ENCODE results near the gene MMAB.

Gene MMAB

DNA sequence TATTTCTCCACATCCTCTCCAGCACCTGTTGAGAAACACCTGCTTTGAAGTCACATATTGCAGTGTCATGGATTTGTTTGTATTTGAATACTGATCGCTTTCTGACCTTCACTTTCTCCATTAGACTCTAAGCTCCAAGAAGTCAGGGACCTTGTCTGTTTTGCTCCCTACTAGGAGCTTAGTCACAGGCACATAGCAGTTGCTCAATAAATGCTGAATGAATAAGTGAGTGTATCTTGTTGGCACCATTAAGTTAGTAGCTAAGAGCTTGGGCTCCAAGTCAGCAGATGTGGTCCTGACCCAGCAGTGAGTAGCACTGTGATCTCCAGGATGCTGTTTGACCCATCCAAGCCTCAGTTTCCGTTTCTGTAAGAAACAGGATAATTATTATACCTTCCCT, 10.4 kb upstream of the MMAB start:
- DNase-seq (ENCODE audit: low read depth) = no peak

DNA sequence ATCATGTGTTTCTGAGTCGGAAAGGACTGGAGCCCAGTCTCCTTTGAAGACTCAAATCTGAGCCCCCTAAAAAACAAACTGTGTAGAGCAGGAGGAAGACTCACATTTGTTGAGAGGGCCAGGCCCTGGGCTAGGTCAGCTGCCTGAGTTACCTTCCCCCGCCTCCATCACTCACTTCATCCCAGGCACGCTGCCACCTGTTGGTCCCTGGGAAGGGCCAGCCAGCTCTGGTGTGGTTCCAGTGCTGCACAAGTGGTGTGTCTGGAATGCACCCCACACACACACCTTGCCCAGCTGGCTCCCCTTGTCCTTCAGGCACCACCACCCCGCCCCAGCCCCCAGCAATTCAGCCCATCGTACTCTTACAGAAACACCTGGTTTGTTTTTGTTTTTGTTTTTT, 9.3 kb upstream of the MMAB start:
- DNase-seq (ENCODE audit: low read depth) = no peak

DNA sequence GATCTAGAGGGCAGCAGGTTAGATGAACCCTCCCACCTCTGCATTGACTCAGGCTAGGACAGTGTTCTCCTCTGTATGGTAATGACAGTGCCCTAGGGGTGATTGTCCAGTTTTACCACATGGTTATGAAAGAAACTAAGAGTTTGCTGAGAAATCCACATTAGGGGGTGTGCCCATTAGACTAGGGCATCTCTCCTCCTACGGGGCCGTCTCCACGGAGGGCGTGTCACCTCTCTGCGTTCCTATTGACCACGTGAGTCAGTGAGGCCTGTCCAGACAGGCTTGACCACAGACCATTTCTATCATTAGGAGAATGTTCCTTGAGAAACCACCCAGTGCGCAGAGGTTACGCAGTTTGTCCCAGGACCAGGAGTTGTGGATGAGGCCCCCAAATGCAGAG, 8.6 kb upstream of the MMAB start:
- DNase-seq (ENCODE audit: low read depth) = peak; percentile 55

DNA sequence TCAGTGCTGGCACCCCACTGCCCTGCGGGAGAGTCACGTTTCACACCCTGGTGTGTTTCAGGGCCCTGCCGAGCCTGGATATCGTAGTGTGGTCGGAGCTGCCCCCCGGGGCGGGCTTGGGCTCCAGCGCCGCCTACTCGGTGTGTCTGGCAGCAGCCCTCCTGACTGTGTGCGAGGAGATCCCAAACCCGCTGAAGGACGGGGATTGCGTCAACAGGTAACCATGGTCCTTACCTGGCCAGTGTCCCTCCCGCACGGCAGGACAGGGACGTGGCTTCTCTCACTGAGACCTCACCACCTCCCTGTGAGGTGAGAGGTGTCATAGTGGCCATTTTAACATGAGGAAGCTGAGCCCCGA, 8.0 kb upstream of the MMAB start:
- no peak for DNase-seq (ENCODE audit: low read depth)

DNA sequence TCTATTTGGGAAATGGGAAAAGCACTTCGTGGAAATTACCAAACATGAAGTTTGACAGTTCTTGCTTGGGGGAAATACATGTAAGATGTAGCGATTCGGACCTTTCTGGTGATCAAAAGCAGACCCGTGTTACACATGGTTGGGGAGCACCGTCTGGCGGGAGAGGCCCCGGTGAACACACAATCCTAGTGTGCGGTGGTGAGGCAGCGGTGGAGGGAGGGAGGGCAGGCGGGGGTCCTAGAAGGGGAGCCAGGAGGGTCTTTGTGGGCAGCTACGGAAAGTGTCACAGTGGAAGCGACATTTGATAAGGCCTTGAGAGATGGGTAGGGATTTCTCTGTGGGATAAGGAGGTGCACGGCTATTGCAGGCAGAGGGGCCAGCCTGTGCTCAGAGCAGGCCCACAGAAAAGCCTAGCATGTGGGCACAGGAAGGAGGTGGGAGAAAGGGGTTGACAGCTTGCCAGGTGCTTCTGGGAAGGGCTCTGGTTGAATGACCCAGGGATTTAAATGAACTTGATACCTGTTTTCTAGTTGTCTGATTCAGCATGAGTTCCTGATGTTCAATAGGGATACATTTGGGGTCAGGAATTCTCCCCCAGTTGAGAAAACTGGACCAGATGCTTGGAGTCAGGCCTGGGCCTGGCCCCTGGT, 7.5 kb upstream of the MMAB start:
- DNase-seq (ENCODE audit: low read depth) = no peak

DNA sequence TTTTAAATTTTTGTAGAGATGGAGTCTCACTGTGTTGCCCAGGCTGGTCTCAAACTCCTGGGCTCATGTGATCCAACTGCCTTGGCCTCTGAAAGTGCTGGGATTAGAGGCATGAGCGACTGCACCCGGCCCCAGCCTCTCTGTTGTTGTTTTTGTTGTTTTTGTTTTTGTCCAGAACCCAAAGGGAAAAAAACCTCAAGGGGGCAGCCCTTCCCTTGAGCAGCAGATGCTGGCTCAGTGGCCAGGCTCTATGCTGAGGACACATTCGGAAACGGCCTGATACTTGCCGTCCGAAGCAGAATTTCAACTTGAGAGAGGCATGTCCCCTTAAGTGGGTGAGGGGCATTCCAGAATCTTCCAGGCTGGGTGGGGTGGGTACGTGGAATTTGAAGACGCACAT, 7.0 kb upstream of the MMAB start:
- no peak for DNase-seq (ENCODE audit: low read depth)

DNA sequence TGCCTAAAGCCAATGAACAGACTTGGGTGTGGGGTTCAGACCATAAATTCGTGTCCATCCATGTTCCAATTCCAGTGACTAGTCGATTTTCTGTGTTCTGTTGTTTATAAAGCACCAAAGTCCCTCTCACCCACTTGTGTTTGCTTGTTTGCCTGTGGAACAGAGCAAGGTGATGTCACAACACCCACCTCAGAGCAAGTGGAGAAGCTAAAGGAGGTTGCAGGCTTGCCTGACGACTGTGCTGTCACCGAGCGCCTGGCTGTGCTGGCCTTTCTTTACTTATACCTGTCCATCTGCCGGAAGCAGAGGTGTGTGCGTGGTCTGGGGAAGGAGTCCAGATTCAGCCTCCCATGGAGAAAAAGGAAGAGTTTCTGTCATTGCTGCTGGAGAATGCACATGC, 6.3 kb upstream of the MMAB start:
- no peak for DNase-seq (ENCODE audit: low read depth)

DNA sequence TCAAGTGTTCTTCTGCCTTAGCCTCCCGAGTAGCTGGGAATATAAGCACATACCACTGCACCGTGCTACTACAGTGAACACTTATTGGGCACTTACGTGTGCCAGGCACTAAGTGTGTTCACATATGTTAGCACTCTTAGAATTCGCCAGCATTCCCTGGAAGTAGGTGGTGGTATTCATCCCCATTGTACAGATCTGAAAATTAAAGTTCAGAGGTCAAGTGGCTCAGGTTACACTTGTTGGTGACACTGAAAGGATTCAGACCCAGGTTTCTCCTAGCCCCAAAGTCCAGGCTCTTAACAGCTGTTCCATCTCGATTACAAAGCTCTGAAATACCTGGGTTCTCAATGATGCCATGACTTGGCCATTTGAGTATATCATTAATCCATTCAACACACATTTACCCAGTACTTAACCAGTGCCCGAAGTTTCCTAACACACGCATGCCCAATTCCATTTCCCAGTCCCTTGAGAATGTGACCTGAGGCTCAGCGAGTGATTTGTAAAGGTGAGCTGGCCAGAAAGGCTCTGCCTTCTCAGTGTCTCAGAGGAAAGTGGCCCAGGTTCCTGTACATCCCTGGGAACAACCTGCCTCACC, 5.1 kb upstream of the MMAB start:
- DNase-seq (ENCODE audit: low read depth) = no peak

DNA sequence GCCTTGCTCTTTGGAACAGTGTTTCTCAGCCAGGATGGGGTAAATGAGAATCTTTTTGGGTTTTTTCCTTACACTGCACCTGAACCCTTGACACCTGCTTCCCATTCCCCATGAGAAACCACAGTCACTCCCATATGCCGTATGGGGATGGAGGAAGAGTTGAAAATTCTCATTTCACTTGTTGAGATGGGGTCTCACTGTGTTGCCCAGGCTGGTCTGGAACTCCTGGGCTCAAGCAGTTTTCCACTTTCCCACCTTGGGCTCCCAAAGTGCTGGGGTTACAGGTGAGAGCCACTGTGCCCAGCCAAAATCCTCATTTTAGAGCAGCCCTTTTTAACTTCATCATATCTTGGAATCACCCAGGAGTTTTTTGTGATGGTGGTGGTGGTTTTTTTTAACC, 4.0 kb upstream of the MMAB start:
- DNase-seq (ENCODE audit: low read depth) = no peak

DNA sequence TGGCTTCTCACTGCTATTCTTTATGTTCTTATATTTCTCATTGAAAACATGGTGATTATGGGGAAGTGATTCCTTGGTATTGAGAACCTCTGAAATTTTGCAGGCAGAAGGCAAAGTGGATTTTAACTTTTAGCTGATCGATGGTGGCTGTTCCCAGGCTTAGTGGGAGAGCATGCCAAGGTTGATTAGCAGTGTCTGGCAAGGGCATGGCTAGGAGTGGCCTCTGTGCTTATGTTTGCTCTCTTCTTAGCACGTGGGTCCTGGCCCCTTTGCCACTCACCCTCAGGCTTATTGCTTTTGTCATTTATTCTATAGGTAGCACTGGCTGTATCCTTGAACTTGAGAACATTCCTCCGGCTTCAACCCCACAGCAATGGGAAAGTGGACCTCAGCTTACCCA, 2.4 kb upstream of the MMAB start:
- DNase-seq (ENCODE audit: low read depth) = no peak

DNA sequence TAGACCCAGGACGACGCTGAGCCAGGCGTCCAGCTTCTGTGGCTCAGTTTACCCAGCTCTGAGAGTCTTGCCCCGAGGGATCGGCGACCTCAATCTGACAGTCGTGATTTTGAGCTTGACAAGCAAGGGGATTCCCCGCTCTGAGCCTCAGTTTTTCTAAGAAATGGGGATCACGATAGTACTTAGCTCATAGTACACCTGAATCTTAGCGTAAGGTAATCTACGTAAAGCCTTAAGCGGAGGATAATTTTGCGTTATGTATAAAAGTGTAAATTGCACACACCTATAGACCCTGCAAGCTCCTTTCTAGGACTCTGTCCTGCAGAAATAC, 575 bp upstream of the MMAB start:
- no peak for DNase-seq (ENCODE audit: low read depth)

DNA sequence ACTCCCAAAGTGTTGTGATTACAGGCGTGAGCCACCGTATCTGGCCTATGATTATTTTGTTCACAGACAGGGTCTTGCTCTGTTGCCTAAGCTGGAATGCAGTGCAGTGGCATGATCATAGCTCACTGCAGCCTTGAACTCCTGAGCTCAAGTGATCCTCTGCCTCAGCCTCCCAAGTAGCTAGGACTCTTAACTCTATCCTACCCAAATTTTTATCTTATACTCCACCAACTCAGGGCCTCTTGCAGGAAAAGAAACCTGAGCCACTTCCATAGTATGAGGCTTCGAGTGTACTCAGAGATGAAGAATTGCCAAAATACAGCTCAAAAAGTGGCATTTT, 828 bp downstream of the MMAB start:
- DNase-seq (ENCODE audit: low read depth) = no peak

DNA sequence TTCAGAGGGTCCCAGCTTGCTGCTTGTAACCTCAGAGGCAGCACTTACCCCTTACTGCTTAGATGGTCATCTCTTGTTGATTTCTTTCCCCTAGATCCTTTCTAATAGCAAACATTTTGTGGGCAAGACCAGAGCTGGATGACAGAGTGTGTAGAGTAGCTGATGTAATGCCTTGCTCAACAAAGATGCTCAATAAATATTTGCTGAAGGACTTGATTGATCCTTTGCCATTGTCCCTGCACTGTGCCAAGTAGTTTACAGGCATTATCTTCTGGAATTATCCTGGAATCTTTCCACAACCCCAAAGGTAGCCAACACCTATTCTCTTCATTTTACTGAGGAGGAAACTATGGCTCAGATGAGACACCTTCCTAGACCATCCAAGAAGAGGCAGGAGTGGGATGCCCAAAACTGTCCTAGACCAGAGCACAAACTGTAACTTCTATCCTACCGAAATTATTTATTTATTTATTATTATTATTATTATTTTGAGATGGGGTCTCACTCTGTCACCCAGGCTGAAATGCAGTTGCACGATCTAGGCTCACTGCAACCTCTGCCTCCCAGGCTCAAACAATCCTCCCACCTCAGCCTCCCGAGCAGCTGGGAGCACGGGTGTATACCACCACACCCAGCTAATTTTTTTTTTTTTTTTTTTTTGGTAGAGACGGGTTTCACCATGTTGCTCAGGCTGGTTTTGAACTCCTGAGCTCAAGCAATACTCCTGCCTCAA, 1.4 kb downstream of the MMAB start:
- no peak for DNase-seq (ENCODE audit: low read depth)

DNA sequence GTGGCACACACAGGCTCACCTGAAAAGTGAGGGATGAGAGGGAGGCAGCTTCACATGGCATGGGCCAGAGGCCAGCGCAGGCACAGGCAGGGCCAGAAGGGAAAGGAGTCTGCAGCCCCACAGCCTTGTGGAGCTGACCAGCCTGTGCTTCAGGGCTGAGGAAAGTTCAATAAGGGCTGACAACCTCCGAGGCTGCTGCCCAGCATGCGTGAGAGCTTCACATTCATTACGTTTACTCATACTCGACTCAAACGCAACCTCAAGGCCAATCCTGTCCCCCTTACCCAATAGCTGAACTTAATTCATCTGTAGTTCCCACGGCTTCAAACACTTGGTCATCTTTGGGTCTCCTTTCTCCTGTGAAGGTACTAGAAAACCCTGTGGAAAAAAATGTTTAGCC, 4.8 kb downstream of the MMAB start:
- DNase-seq (ENCODE audit: low read depth) = no peak

DNA sequence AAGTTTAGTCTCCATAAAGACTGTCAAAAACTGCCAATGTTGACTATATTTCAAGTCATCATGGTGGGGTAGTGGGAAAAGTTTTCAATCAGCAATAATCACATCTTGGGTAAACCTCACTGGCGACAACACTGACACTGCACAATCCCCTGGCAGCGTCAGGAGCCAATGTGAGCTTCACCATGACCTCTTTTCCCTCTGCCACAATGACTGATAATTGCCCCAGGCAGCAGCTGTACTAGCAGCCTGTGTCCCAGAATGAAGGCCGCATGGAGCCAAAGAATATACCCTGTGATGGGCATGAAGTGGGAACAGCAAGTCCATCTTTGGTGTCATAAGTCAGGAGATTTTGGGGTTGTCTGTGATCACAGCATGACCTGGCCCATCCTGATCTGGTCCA, 5.3 kb downstream of the MMAB start:
- DNase-seq (ENCODE audit: low read depth) = no peak

DNA sequence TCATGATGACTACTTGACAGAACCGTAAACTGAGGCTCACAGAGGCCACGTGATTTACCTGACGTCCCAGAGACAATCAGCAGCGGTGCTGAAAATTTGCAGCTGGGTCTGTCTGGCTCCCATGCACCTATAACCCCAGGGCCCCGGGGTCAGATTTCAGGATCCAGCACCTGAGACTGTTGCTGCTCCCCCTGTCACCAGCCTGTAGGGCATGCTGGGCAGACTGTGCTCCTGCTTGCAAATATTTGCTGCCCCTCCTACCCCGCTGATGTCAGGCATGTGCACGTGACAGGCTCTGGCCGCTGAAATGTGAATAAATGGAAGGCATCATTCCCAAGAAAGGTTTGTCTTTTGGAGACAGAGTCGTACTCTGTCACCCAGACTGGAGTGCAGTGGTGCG, 6.0 kb downstream of the MMAB start:
- no peak for DNase-seq (ENCODE audit: low read depth)

DNA sequence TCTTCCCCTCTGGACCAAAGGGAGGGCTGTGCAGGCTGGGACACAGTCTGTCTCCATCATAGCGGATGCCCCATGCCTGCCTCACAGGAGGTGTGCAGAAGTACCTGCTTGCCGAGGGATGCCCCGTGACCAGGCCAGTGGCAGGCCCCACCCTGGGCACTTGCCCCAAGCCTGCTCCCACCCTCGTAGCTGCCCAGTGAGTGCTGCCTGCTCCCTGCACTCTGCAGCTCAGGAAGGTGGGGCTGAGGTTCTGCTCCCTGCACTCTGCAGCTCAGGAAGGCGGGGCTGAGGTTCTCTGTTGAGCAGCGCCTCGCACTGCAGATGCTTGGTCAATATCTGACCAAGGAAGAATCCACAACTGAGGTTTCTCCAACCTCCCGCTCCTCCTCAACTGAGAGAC, 6.9 kb downstream of the MMAB start:
- DNase-seq (ENCODE audit: low read depth) = no peak

DNA sequence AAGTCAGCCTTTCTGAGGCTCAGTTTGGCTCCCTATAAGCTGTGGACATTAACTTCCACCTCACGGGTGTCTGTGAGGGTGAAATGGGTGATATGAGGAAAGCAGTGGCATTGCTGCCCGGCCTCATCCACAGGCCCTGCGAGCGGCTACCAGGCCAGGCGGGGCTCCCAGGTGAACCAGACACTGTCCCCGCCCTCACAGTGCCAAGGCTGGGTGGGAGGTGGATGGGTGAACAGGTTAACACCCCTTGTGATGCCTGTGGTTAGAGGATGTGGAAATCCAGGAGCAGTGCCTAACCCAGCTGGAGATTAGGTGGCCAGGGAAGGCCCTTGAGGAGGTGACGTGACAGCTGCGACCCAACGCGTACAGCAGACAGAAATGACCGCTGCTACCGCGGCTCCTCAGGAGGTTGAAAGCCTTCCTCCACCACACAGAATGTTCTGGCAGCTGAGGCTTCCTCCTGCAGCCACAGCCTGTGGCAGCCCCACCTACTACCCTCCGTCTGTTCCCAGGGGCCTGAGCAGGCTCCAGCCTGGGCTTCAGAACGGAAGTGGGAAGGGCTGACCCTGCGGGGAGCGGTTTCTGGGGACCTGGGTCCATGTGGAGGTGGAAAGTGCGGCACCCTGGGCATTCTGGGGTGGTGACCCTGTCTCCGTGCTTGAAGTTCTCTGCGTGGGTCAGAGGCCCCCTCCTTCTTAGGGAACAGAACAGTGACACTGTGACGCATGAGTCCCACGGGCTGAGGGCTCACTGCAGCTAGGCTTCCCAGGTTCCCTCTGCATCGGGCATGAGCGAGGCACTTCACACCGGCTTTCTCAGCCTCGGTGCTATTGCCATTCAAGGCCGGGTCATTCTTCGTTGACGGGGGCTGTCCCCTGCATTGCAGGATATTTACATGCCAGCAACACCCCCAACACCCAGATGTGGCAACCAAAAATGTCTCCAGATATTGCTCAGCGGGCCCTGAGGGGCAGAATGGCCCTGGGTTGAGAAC, 9.7 kb downstream of the MMAB start:
- no peak for DNase-seq (ENCODE audit: low read depth)

DNA sequence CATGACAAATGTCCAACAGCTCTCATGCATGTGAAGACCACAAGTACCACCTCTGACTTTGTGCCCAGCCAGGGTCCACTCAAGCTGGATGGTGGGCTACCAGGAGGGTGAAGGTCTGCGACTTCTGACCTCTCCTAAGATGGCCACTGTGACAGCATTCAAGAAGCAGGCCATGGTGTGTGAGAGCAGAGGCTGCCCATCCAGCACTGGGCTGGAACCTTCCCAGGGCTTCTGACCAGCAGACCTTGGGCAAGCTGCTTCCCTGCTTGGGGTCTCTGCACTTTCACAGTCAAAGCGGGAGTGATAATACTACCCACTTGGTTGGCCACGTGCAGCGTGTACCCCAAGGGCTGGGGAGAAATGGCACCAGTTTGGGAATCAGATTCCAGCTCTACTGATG, 10.4 kb downstream of the MMAB start:
- no peak for DNase-seq (ENCODE audit: low read depth)

DNA sequence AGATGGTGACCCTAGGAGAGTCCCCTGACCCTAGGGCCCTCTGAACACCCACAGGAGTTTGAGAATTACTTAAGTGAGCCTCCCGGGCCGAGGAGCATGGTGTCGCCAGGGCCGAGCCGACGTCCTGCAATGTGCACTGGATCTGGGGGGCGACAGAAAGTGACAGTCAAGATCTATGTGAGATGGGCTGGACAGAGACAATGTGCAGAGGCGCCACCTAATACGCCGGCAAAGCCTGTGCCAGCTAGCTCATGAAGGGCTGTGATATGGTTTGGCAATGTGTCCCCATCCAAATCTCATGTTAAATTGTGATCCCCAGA, 11.6 kb downstream of the MMAB start:
- no peak for DNase-seq (ENCODE audit: low read depth)

DNA sequence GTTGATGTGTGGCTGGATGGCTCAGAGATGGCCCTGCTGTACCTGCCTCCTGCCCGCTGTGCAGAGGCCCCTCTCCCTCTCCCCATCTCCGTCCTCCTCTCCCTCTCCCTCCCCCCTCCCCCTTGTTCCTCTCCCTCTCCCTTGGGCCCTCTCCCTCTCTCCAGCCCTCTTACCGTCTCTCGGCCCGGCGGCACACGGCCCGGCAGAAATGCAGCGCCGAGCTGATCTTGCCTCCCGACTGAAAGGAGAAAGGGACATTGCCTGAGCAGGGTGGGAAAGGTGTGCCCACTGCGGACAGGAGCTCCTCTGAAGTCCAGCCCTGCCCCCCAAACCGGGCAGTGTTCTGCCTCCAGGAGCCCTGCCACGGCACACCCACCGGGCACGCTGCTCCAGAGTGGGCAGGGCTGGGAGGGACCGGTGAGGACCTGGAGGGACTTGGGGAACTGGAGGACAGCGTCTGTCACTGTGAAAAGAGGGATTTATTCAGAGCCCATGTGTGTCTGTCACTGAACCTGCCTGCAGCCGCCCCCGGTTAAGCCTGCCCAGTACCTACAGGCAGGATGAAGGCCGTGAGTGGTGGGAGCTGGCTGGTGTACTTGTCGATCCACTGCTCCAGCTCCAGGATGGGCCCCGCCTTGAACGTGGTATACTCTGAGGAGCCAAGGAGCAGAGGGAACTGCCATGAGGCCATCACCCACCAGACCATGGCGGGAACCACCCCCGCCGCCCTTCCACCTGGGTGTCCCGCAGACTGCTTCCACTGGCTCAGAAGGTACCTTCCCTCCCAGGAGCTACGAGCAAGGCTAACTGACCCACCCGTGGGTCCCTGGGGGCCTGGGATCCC, 12.2 kb downstream of the MMAB start:
- no peak for DNase-seq (ENCODE audit: low read depth)

DNA sequence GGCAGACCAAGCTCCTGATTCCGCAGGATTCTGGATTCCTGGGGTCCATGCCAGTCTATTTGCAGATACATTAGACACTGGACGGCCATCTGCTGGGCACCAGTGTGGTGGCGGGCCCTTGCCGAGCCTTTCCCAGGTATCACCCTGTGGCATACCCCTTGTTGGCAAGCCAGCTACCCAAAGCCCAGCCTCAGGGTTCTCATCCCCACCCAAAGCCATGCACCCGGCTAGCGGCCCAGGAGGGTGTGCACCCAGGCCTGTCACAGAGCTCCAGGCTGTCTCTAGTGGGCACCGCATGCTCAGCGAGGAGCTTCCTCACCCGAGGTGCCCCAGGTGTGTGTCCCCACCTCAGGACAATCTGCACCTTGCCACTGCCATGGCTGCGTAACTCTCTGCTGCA, 13.7 kb downstream of the MMAB start:
- no peak for DNase-seq (ENCODE audit: low read depth)
